Smooth muscle cell (in vitro differentiated cells): ENCODE data around the gene ZBTB38. TPM values are rescaled to one million over a fixed set of nuclear protein-coding genes. Genes with fewer than 3 reads are reported as not detected.

Source experiments
- DNase-seq: peaks from one replicate; lab custom pipeline; 2025; ENCODE audit not compliant: unreplicated experiment; lab: John Stamatoyannopoulos, UW
- H2AFZ ChIP-seq: fragments of 200-600 bp; sonication (generic); 2 replicates; pipeline ENCODE4 v1.6.0; 2016; ENCODE audit warnings: antibody characterized with exemption, low read depth, mild to moderate bottlenecking
- H3F3A ChIP-seq: fragments of 200-600 bp; sonication (generic); 2 replicates; pipeline ENCODE4 v1.6.0; 2017; ENCODE audit warnings: antibody characterized with exemption, low read depth
- H3K27ac ChIP-seq: fragments of 200-600 bp; sonication (generic); 2 replicates; pipeline ENCODE4 v1.5.1; 2016; ENCODE audit warnings: low read depth, mild to moderate bottlenecking
- H3K27me3 ChIP-seq: fragments of 200-600 bp; sonication (generic); 2 replicates; pipeline ENCODE4 v1.6.1; 2016; ENCODE audit warnings: low read depth, mild to moderate bottlenecking
- H3K36me3 ChIP-seq: fragments of 200-600 bp; sonication (generic); 2 replicates; pipeline ENCODE4 v1.5.1; 2016; ENCODE audit warnings: low read depth
- H3K4me1 ChIP-seq: fragments of 200-600 bp; sonication (generic); 2 replicates; pipeline ENCODE4 v1.5.1; 2016; ENCODE audit warnings: low read depth
- H3K4me2 ChIP-seq: fragments of 200-600 bp; sonication (generic); 2 replicates; pipeline ENCODE4 v1.6.0; 2016; ENCODE audit warnings: mild to moderate bottlenecking
- H3K4me3 ChIP-seq: fragments of 200-600 bp; sonication (generic); 2 replicates; pipeline ENCODE4 v1.5.1; 2016; ENCODE audit warnings: mild to moderate bottlenecking
- H3K79me2 ChIP-seq: fragments of 200-600 bp; sonication (generic); 2 replicates; pipeline ENCODE4 v1.6.0; 2016; ENCODE audit warnings: low read depth, mild to moderate bottlenecking
- H3K9ac ChIP-seq: fragments of 200-600 bp; sonication (generic); 2 replicates; pipeline ENCODE4 v1.6.0; 2016; ENCODE audit warnings: low read depth
- H3K9me3 ChIP-seq: fragments of 200-600 bp; sonication (generic); replicated peaks from 2 replicates; pipeline ENCODE4 v1.5.1; 2016; ENCODE audit warnings: low read depth
- H4K20me1 ChIP-seq: fragments of 200-600 bp; sonication (generic); 2 replicates; pipeline ENCODE4 v1.6.0; 2016; ENCODE audit warnings: low read depth
- CTCF ChIP-seq: fragments of 200-600 bp; sonication (generic); IDR thresholded peaks from 2 replicates; pipeline ENCODE4 v1.5.1; 2017; ENCODE audit warnings: borderline replicate concordance, mild to moderate bottlenecking, antibody characterized with exemption; ENCODE audit not compliant: insufficient read depth, poor library complexity, severe bottlenecking
- WGBS: methylation state at CpG from one replicate; pipeline ENCODE4 v1.1.7; 2016; ENCODE audit warnings: low lambda C conversion rate; 5-methylcytosine and 5-hydroxymethylcytosine counted together
- polyA plus RNA-seq: library from polyadenylated mRNA; unstranded; fragments of >200 nt; fragmentation: Nextera tagmentation; extraction: Ambion mirVana; gene quantifications from 2 replicates; pipeline ENCODE4 v1.2.1, GENCODE V29; 2016
- total RNA-seq: library from RNA; depleted of rRNA; stranded (reverse); fragments of >200 nt; gene quantifications from 2 replicates; pipeline ENCODE4 v1.2.3, GENCODE V29; 2014

ZBTB38 gene
- total and polyA plus RNA-seq, 2 experiments from 2014 or later, result 21.7 to 68.0 TPM

- H3K9ac ChIP-seq, result no peak overlapping the region
- H3K36me3 ChIP-seq, result peaks cover 20% of the 10 kb centered on the region
- H3K4me1 ChIP-seq, result peaks cover 26% of the 10 kb centered on the region
- DNase-seq, result no peak
- TF ChIP-seq CTCF, result no peak
- H3F3A ChIP-seq, result no peaks in the 10 kb centered on the region
- 56% methylated on average over 6 of the region's 6 CpGs for WGBS
- no peaks in the 10 kb centered on the region for H4K20me1 ChIP-seq
- H3K79me2 ChIP-seq, result no peaks in the 10 kb centered on the region
- no peak overlapping the region for H2AFZ ChIP-seq
- H3K4me3 ChIP-seq, result no peak overlapping the region
- H3K27ac ChIP-seq, result peak overlapping the region; percentile 22
- H3K4me2 ChIP-seq, result no peak overlapping the region
- H3K9me3 ChIP-seq, result no peaks in the 10 kb centered on the region
- no peaks in the 10 kb centered on the region for H3K27me3 ChIP-seq
Measured at GRCh38 chr3:141392897-141393734, 24.8 kb downstream of the ZBTB38 start.

GRCh38 chr3:141393735-141394076, 25.4 kb downstream of the ZBTB38 start:
- Histone ChIP-seq H3K27ac (no peak overlapping the region), H3K4me2 (no peak overlapping the region), H4K20me1 (no peaks in the 10 kb centered on the region), H3K9ac (no peak overlapping the region), H3K4me1 (peaks cover 26% of the 10 kb centered on the region), H2AFZ (no peak overlapping the region), H3K36me3 (peaks cover 20% of the 10 kb centered on the region), H3K9me3 (no peaks in the 10 kb centered on the region), H3K27me3 (no peaks in the 10 kb centered on the region), H3K79me2 (no peaks in the 10 kb centered on the region), H3F3A (no peaks in the 10 kb centered on the region), H3K4me3 (no peak overlapping the region)
- TF ChIP-seq CTCF, result no peak
- no peak for DNase-seq
- WGBS, result 88% methylated on average over 7 of the region's 7 CpGs

- no peaks in the 10 kb centered on the region for H3K9me3 ChIP-seq
- H3K36me3 ChIP-seq, result peaks cover 20% of the 10 kb centered on the region
- no peaks in the 10 kb centered on the region for H3K27me3 ChIP-seq
- no peaks in the 10 kb centered on the region for H4K20me1 ChIP-seq
- no peak overlapping the region for H2AFZ ChIP-seq
- H3K79me2 ChIP-seq, result no peaks in the 10 kb centered on the region
- H3K4me2 ChIP-seq, result no peak overlapping the region
- H3K9ac ChIP-seq, result no peak overlapping the region
- WGBS, result 92% methylated on average over 3 of the region's 3 CpGs
- TF ChIP-seq CTCF, result no peak
- peaks cover 31% of the 10 kb centered on the region for H3K4me1 ChIP-seq
- H3K4me3 ChIP-seq, result no peak overlapping the region
- H3F3A ChIP-seq, result no peaks in the 10 kb centered on the region
- H3K27ac ChIP-seq, result no peak overlapping the region
- DNase-seq, result no peak
Measured at GRCh38 chr3:141394560-141394959, 26.3 kb downstream of the ZBTB38 start.
